HG03025 (cell line): ENCODE results near the gene COMMD7.

ENCODE experiments used
- ATAC-seq: cut with Tn5 transposase; IDR thresholded peaks from one replicate; pipeline ENCODE4 v1.9.1; 2021; ENCODE audit warnings: mild to moderate bottlenecking, moderate library complexity; ENCODE audit not compliant: unreplicated experiment, low FRiP score

COMMD7 gene

DNA sequence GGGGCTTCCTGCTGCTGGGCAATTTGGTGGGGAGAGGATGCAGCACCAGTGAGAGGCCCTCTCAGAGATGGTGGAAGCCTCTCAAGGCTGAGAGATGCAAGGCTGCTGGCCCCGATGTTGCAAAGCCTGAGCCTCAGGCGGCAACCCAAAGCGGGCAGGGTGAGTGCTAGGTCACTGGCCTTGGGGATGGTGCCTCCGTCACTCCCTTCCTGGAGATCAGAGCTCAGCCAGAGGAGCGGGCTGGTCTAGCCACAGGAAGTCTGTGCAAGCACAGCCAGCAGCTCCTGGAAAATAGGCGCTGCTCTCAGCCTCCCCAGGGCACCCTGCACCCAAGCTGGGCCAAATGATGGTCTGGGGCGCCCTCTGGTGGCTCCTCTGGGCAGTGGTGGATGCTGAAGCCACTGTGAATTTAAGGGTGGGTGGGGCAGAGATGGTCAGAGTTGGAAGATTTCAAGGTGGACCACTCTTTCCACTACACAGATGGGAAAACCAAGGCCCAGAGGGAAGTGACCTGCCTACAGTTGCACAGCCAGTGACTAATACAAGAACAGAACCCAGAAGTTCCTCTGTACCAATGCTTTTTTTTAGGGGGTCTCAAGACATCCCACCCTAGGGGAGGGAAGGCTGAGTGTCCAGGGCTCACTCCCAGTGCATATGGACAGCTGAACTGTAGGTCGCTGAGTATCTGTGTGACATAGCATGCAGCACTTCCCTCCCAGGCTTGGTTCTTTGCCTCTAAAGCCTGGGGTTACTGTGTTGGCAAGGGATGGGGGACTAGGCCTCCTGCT, 90.3 kb downstream of the COMMD7 start:
- no peak for ATAC-seq
